HG03103 (cell line): ENCODE results near the gene ASB12.
A peak's percentile ranks its signal among the peaks of the same experiment; 100 is the strongest.
"Not testable (repeated sequence)": the region's sequence is repeated elsewhere in the genome, so short reads cannot be mapped to it uniquely, and the experiment has no call there.

Source experiments
- ATAC-seq: cut with Tn5 transposase; IDR thresholded peaks from one replicate; pipeline ENCODE4 v1.9.1; 2021; ENCODE audit warnings: low read depth; ENCODE audit not compliant: unreplicated experiment

ASB12 gene, protein sequence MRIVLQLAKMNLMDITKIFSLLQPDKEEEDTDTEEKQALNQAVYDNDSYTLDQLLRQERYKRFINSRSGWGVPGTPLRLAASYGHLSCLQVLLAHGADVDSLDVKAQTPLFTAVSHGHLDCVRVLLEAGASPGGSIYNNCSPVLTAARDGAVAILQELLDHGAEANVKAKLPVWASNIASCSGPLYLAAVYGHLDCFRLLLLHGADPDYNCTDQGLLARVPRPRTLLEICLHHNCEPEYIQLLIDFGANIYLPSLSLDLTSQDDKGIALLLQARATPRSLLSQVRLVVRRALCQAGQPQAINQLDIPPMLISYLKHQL

DNA sequence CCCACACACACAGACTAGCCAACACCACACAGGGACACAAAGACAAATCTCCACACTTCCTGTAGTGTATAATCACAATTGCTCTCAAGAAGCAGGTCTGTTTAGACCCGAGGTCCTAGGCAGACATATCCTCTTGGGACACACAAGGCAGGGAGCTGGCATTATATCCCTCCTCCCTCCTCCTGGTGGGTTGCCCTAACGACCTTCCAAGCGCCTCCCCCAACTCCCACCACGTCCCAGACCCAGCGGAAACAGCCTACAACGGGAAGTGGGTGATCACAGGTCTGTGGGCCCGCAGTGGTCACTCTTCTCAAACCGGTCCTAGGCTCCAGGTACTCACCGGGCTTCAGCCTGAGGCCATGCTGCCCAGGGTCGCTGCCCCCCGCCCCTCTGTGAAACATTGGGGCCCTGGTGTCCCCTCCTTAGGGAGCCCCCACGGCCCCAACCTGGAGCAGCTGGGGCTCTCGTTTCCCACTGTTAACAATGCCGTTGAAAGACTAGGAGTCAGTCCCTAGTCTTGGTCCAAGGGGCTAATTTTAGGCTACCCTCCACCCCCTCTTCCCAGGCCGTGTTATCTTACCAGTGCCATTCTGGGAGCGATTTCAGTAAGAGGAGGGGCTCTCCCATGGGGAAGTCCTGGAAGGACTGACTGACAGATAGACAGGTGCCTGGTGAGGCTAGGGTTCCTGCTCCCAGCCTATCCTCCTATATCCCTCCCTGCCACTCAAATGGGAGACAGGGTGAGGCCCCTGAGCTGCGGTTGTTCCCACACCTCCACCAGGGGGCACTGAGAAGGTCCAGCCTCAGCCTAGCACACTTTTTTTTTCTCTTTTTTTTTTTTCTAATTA, at the start of gene ASB12:
TSS of gene ASB12 (minus strand) at position 485 of the 848 bp plus-strand sequence. CDS start 4,957 bp downstream, outside the sequence.
- no peak for ATAC-seq

DNA sequence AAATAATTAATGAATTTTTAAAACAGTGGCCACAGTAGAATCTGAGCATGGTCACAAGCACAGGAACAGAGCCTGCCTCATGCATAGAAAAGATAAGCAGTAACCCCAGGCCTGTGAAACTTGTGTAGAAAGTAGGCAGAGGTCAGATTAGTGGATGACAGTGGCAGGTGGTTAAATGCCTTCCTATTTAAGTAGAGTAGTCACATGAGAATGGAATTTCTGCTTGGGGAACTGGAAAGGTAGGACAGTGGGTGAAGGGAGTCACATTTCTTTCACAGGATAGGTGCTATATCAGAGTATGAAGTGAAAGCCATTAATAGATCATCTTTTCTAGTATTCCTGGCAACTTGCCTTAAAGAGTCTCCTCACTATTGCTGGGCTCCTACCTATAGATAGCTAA, 34.9 kb upstream of the ASB12 start:
- ATAC-seq: no peak

DNA sequence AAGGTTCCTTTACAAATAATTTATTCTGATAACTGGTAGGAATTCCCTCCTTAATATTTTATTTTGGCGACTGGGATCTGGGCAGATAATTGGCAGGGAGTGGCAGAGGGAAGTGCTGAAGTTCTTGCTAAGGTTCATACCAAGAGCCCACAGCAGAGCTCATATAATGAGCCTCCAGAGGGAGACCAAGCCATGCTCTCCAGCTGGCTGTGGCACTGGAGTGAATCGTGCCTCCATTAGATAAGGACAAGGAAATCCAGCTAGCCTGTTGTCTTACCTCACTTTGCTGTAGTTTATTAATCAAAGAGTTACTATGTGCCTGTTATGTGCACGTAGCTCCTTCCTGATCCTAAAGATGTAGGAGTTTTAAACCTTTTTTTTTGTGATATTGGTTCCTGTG, 1.3 kb downstream of the ASB12 start:
- no peak for ATAC-seq

DNA sequence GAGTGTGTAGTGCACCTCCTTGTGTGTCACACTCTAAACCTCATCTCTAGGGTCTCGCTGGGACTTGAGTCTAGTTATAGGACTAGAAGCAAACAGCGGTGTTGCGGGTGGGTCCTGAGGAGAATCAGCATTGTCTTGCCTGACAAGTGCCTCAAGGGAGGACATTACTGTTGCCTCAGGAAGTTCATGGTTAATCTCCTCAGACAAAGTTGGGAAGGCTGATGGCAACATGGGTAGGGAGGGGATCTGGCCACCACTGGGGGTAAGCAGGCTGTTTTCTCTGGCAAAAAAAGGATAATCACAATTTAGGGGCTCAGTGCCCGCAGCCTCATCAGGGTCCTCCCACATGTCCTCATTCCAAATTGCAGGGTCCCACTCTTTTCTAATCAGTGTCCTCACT, 12.4 kb downstream of the ASB12 start:
- no peak for ATAC-seq

DNA sequence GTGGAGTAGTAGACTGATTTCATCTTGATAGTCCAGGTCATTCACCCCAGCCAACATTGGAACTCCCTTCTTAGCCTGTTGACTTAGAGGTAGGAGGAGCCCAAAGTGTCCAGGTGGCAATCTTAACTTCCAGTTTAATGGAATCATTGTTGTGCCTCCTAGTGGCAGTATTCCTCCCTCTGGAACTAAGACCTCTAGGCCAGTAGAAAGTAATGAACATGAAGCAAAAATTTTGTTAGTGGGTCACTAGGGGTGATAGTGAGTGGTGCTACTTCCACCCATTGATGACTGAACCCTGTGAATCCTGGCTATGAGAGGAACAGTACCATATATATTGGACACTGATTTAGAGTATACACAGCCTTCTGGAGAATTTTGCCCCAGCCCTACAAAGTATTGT, 16.4 kb downstream of the ASB12 start:
- not testable (repeated sequence) for ATAC-seq

DNA sequence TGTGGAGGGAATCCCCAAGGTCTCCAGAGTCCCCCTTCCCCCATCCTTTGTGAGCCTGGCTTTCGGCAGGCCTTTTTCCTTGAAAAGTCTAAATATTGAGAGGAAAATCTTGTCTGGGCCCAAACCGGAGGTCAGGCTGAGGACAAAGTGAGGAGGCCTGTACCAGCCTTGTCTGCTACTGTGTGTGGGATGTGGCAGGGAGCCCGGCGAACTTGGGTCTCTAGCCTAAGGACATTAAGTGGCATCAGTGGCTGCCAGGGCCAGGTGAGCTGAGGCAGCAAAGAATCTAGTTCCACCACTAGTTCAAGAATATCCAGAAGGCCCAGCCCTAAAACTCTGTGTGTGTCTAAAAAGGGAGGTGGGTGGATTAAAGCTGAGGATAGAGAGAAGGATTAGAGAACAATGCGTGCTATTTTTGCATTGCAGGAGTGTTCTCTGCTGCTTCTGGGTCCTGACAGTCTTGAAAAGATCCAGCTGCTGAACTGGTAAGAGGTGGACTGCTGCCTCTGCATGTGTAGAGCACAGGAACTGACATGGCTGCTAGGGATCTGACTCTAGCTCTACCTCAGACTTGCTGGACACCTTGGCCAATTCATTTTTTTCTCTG, 23.7 kb downstream of the ASB12 start:
- ATAC-seq: no peak

DNA sequence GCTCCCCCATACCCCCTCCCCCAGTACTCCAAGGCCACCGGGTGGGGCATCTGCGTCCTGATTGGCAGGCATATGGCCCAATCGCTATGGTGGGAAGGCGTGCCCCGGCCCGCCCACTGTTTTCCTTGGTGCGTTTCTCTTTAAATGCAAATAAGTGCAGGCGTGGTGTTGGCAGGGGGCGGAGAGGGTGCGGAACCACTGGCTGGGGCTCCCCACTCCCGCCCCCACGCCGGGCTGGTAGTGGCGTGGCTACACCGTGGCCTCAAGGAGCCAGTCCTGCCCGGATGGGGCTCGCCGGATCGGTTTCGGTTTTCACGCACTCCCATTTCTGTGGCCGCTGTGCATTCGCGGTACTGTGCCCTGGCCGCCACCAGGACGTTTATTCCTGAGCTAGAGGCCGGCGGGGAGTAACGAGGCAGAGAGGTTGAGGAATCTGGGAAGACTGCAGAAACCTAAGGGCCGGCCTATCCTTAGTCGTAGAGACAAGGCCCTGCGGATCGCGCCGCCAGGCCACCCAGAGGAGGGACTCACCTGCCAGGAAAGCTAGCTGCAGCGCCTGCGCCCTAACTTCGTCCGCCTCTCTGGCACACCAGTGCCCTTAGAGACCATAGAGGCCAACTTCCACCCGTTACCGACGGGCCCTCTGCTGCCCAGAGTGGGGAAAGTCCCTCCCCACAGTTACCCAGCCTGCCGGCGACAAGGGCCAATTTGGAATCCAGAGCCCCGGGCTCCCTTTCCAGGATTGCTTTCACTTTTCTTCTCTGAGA, 24.5 kb downstream of the ASB12 start:
- ATAC-seq: peak; percentile 84

DNA sequence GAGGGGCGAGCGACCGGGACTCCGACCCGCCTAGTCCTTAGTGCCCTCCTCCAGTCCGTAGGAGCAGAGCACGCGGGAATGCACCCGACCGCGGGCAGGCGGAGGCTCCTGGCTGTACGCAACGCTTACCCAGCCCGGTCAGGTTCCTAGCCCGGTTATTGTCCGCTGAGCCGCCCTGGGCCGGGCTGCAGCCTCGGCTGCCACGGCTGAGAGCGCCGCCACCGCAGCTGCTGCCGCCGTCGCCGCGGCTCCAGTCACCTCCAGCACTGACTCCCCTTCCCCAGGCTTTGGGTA, 25.0 kb downstream of the ASB12 start, which contains the start of gene AMER1:
TSS of gene AMER1 (minus strand) at position 268 of the 294 bp plus-strand sequence. CDS start 12,422 bp downstream, outside the sequence.
- ATAC-seq: peak; percentile 33

DNA sequence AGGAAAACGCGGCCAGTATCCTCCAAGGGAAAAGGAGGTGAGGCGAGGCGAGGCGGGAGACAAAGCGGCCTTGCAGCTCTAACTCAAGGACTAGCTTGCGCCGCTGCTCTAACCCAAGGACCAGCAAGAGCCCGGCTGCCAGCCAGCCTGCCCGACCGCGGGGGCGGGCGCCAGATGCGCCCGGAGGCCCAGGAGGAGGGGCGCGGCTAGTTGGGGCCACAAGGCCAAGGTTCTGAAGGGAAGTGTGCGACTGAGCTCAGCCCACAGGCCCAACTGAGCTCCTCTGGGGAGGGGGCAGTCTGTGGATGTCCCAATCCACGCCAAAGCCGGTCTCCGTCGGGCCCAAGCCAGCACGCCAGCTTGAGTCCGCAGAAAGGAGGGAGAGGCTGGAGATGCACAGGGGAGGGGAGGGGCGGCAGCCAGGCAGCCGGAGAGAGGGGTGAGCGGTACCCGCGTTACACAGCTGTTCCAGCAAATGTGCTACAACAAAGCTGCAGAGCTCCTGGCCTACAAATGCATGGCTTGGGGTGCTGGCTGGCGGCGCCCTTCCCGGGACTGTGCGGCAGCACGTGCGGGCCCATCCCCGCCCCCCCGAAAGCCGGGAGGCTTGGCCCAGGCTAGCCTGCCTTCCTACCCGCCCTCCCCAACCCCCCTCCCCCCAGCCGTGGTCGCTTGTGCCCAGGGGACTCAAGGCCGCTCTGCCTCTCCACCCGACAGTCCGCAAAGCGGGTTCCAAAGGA, 25.5 kb downstream of the ASB12 start:
- peak; percentile 4 for ATAC-seq

DNA sequence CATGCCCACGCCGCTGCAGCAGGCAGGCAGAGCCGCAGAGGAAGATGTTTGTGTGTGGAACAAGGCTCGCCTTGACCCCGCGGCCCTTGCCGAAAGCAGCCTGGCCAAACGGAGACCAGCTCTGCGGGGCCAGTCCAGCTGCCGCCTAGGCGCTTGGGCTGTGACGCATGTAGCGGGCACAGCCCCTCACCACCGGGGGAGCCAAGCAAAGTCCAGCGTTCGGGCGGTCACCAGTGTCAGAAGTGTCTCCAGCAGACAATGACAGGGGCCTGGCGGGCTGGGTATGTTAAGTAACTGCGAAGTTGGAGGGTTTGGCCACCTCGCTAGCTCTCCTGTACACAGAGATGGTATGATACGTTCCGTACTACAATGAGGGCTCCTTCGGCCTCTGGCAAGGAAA, 26.2 kb downstream of the ASB12 start:
- ATAC-seq: no peak

DNA sequence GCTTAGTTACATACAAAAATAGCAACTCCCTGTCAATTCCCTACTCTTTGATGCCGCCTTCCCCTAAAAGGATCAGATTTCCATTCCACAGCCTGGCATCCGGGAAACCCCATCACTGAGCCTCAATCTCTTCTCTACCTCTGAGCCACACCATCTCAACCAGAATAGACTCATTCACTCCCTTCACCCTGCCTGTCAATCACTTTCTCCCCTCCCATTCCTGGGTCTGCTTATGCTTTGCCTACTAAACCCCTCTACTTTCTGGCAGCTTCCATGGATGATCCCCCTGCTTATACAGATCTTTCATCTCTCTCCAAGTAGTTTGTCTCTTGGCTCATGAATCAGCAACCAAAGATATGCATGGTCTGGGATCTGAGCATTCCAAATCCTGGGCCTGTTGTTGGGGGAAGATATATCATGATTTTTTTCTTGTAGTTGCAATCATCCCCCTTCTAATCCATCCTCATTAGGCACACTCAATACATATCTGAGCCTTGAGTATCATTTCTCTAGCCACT, 27.5 kb downstream of the ASB12 start:
- no peak for ATAC-seq

DNA sequence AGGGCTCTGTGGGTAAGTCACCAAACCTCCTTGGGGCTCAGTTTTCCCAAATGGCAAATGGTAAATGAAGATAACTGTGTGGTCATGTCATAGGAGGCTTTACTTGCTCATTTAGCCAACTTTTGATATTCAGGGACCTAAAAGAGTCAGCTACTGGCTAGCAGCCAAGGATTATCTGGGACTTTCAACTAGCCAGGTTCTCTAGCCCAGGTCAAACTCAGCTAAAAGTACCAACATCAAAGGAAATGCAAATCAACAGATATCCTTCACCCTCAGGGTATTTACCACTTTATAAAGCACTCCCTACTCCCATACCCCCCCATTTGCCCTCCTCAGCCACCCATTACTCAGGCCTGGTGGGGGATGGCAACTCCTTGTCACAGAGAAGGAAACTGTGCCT, 32.4 kb downstream of the ASB12 start:
- no peak for ATAC-seq

DNA sequence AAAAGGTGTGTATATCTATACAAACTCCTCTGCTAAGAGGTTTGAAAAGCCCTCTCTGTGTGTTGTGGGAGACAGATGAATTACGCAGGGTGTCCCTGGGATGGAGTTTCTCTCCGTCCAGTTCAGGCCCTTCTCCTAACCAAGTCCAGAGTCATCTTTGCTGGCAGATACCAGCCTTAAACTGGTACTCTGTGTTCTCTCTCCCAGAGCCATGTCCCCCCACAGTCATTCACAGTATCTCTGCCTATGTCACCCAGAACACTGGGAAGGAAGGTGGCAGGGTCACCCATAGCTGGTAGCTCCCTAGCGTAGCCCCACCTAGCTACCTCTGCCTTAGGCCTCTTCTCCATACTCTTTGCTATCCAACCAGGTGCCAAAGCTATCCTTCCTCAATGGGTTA, 33.8 kb downstream of the ASB12 start:
- no peak for ATAC-seq

DNA sequence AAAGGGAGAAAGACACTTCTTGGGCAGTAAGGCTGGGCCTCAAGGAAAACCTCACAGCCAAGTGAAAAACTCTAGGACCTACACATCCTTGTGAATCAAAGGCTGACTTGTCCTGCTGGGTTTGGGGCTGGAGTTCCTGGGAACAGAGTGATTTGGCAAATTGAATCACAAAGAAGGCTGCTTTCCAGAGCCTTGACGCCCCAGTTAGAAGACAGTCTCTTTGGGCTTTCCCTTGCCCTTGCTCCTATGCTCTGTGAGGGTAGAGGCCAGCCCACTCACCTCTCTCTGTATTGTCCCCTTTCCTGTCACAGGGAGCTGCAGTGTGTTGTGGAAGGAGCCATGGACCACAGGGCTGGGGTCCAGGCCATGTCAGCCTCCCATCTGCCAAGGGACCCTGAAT, 34.5 kb downstream of the ASB12 start:
- no peak for ATAC-seq

DNA sequence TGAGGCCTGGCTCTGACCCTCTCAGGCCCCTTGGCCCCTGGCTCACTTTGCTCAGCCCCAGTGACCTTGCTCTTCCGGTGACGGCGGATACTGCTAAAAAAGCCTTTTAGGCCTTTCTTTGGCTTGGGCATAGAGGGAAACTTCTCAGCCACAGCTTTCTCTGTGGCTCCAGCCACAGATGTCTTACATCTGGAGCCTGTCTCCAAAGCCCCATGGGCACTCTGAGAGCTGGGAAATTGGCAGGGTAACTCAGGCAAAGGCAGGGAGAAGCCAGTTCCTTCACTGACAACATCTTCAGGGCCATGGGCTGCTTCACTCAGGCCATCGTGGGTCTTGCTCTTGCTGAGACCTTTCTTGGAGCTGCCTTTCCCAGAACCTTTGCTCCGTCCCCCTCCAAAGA, 37.7 kb downstream of the ASB12 start:
- no peak for ATAC-seq

DNA sequence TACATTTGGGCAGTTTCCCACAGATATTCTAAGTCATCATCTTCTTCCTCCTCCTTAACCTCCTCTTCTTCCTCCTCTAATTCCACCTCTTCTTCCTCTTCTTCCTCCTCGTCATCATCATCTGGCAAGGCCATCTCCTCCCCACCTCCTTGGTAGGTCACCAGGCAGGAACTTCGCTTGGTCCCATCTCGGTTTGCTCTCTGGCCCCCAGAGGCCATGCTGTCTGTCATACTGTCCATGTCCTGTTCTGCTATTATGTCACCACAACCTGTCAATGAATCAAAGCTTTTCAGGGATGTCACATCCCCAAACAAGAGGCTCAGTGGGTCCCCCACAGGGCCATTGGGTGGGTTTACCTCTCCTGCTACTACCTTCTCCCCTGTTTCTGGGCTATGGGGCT, 38.4 kb downstream of the ASB12 start:
- no peak for ATAC-seq

DNA sequence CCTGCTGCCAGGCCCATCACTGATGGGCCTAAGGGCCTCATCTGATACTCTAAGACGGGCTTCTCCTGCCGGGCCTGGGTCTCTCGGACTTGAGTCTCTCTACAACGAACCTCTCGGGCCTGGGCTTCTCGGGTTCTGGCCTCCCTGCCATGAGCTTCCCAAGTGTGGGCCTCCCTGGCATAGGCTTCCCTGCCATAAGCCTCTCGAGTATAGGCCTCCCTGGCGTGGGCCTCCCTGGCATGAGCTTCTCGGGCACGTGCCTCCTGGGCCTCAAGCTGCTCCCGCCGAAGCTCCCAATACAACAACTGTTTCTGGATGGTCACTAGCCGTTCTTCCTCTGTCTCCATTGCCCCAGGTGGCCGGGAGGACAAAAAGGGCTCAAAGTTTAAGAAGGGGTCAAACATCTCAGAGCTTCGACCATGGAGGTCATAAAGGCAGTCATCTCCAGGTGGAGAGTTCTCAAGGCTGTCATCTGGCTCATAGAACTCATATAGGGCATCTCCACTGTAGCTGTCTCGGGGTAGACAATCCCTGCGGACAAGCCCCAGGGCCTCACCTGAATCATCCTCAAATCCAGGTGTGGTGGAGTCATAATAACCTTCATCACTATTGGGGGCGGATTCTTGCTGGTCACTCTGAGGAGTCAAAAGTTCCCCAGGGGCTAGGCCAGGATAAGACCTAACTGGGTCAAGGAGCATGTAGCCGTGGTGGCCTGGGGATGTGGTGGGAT, 39.0 kb downstream of the ASB12 start:
- ATAC-seq: no peak

DNA sequence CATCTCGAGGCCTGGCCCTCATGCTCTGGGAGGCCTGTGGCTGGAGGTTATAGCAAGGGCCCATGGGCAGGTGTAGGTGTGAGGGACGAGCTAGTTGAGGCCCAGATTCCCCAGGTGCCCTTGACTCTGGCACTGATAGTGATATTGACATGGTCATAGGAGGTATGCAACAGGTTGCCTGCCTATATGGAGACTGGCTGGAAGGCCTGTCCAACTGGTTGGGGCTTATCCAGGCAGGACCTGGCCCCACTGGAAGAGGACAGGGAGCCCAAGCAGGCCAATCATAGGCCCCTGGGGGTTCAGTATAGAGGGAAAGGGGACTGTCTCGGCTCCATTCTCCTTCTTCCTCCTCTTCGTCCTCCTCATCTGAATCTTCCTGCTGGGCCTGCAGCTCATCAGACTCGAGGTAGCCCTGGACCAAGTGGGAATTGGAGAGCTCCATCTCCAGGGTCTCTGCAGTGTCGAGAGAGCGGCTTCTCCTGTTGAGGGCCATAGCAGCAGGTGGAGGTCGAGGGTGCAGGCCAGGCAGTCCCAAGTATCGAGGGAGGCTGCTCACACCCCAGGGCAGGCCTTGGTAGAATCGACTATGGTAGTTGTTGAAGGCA, 40.2 kb downstream of the ASB12 start:
- ATAC-seq: no peak

DNA sequence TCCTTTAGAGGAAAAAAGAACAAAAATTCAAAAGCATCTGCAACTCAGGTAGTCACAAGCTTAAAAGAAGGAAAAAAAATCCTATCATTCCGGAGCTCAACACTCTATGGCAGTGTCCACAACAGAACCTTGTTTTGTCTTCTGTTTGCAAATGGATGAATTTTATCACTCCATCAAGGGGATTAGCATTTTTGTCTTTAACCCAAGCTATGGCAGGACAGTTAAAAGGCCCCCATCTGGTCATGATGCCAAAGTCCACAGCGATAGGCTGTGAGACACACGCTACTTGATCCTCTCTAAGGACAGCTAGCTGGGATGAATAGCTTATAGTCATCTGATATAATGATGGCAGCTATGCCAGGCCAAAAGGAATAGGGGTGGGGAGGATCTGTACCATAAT, 41.5 kb downstream of the ASB12 start:
- ATAC-seq: no peak
